SK-N-SH (cell line): Measurements from ENCODE around the gene RHEBL1. TPM values are rescaled to one million over a fixed set of nuclear protein-coding genes. Genes with fewer than 3 reads are reported as not detected.

ENCODE experiments used
- CTCF ChIA-PET: fragments of 300-600, 350-600 bp; formaldehyde crosslinking; extraction: SDS; loops from one replicate; lab custom pipeline; 2021; lab: Yijun Ruan, JAX
- POLR2A ChIA-PET: fragments of 350-600 bp; sonication (Branson Sonifier 250); formaldehyde crosslinking; extraction: SDS; loops from one replicate; lab custom pipeline; 2020; ENCODE audit warnings: antibody characterized with exemption, inconsistent platforms; lab: Yijun Ruan, JAX
- DNase-seq: peaks from one replicate; pipeline ENCODE4 v3.0.0; 2012
- H2AFZ ChIP-seq: fragments of 200-600 bp; sonication (generic); 2 replicates; pipeline ENCODE4 v1.8.1; 2016; ENCODE audit warnings: antibody characterized with exemption, mild to moderate bottlenecking, low read depth
- H3F3A ChIP-seq: fragments of 200-600 bp; sonication (generic); replicated peaks from 2 replicates; pipeline ENCODE3; 2016; ENCODE audit warnings: antibody characterized with exemption, mild to moderate bottlenecking; ENCODE audit not compliant: insufficient read depth
- H3K27ac ChIP-seq, 2 experiments: fragments of 200-500 bp in 1 of 2; fragments of 200-600 bp in 1 of 2; sonication (Bioruptor generic) in 1 of 2; sonication (generic), shearing (Covaris generic) in 1 of 2; 2 replicates each; pipeline versions ENCODE4 v1.5.1 to v1.6.1; 2014 to 2016; ENCODE audit warnings: low read depth in 2 of 2, inconsistent platforms in 1 of 2, low read length in 1 of 2, mild to moderate bottlenecking in 1 of 2, mixed read lengths in 1 of 2
- H3K27me3 ChIP-seq: fragments of 200-600 bp; sonication (generic), shearing (Covaris generic); 2 replicates; pipeline ENCODE4 v1.6.1; 2016; ENCODE audit warnings: mixed run types; ENCODE audit not compliant: insufficient read depth
- H3K36me3 ChIP-seq, 2 experiments: fragments of 200-500 bp in 1 of 2; fragments of 200-600 bp in 1 of 2; sonication (Bioruptor generic) in 1 of 2; sonication (generic) in 1 of 2; replicated peaks in 1 of 2; 2 replicates each; pipeline versions ENCODE3 to v1.5.1; 2014 to 2016; ENCODE audit warnings: low read length in 1 of 2, mild to moderate bottlenecking in 1 of 2; ENCODE audit not compliant: insufficient read depth in 2 of 2, control insufficient read depth in 1 of 2
- H3K4me1 ChIP-seq, 2 experiments: fragments of 200-500 bp in 1 of 2; fragments of 200-600 bp in 1 of 2; sonication (Bioruptor generic) in 1 of 2; sonication (generic), shearing (Covaris generic) in 1 of 2; 2 replicates each; pipeline versions ENCODE4 v1.5.1 to v1.6.1; 2014 to 2016; ENCODE audit warnings: low read depth in 1 of 2, low read length in 1 of 2, mixed run types in 1 of 2; ENCODE audit not compliant: insufficient read depth in 2 of 2, control insufficient read depth in 1 of 2
- H3K4me2 ChIP-seq: fragments of 200-600 bp; sonication (generic), shearing (Covaris generic); 2 replicates; pipeline ENCODE4 v1.6.1; 2017; ENCODE audit warnings: mixed run types
- H3K4me3 ChIP-seq, 2 experiments: fragments of 200-500 bp in 1 of 2; fragments of 200-600 bp in 1 of 2; sonication (Bioruptor generic) in 1 of 2; sonication (generic), shearing (Covaris generic) in 1 of 2; 2 replicates each; pipeline versions ENCODE4 v1.5.1 to v1.8.1; 2014 to 2016; ENCODE audit warnings: low read depth in 2 of 2, inconsistent platforms in 1 of 2, low read length in 1 of 2, mild to moderate bottlenecking in 1 of 2, mixed read lengths in 1 of 2, moderate library complexity in 1 of 2
- H3K79me2 ChIP-seq: fragments of 200-600 bp; sonication (generic); 2 replicates; pipeline ENCODE4 v1.8.1; 2017; ENCODE audit warnings: mild to moderate bottlenecking; ENCODE audit not compliant: insufficient read depth
- H3K9ac ChIP-seq: fragments of 200-600 bp; sonication (generic); 2 replicates; pipeline ENCODE4 v1.6.1; 2017; ENCODE audit warnings: mixed run types
- H3K9me2 ChIP-seq: fragments of 200-600 bp; sonication (generic); 2 replicates; pipeline ENCODE4 v1.6.1; 2017; ENCODE audit warnings: mixed run types
- H3K9me3 ChIP-seq: fragments of 200-600 bp; sonication (generic); 2 replicates; pipeline ENCODE4 v1.6.1; 2017; ENCODE audit warnings: mixed run types, mild to moderate bottlenecking, moderate library complexity
- H4K20me1 ChIP-seq: fragments of 200-600 bp; sonication (generic); 2 replicates; pipeline ENCODE4 v1.6.1; 2017; ENCODE audit warnings: mild to moderate bottlenecking, mixed run types; ENCODE audit not compliant: insufficient read depth
- EZH2phosphoT487 ChIP-seq: fragments of 200-600 bp; sonication (generic); IDR thresholded peaks from 2 replicates; pipeline ENCODE4 v1.6.1; 2017; ENCODE audit warnings: low read depth, mixed run types, mild to moderate bottlenecking, antibody characterized with exemption, moderate library complexity, borderline replicate concordance
- FOXJ3 ChIP-seq: sonication (generic); formaldehyde crosslinking; IDR thresholded peaks from 2 replicates; pipeline ENCODE4 v1.5.1; 2020; ENCODE audit warnings: mild to moderate bottlenecking, missing genetic modification reagents
- FOXM1 ChIP-seq: IDR thresholded peaks from 2 replicates; pipeline ENCODE4 v1.4.0; 2012; ENCODE audit warnings: low read depth, mild to moderate bottlenecking
- GABPA ChIP-seq: IDR thresholded peaks from 2 replicates; pipeline ENCODE4 v1.4.0; 2012; ENCODE audit warnings: low read depth, mild to moderate bottlenecking
- JUND ChIP-seq: IDR thresholded peaks from 2 replicates; pipeline ENCODE4 v1.4.0; 2012
- MEF2A ChIP-seq: IDR thresholded peaks from 2 replicates; pipeline ENCODE4 v1.4.0; 2012; ENCODE audit warnings: low read depth, borderline replicate concordance
- NFIC ChIP-seq: IDR thresholded peaks from 2 replicates; pipeline ENCODE4 v1.4.0; 2012; ENCODE audit warnings: borderline replicate concordance
- NRF1 ChIP-seq: IDR thresholded peaks from 2 replicates; pipeline ENCODE4 v1.6.1; 2012; ENCODE audit warnings: low read depth, mild to moderate bottlenecking, low read length
- PBX3 ChIP-seq: IDR thresholded peaks from 2 replicates; pipeline ENCODE4; 2012
- POLR2AphosphoS5 ChIP-seq: IDR thresholded peaks from 2 replicates; pipeline ENCODE4 v1.6.1; 2012; ENCODE audit warnings: low read depth, low read length
- RAD21 ChIP-seq: IDR thresholded peaks from 2 replicates; pipeline ENCODE4 v1.6.1; 2012; ENCODE audit warnings: mild to moderate bottlenecking, low read length
- REST ChIP-seq: IDR thresholded peaks from 2 replicates; pipeline ENCODE4 v1.6.1; 2012; ENCODE audit warnings: mild to moderate bottlenecking, low read depth, low read length, moderate library complexity
- RFX5 ChIP-seq: IDR thresholded peaks from 2 replicates; pipeline ENCODE4 v1.6.1; 2012; ENCODE audit warnings: mild to moderate bottlenecking, improper control_type of control experiment, low read length
- RXRA ChIP-seq: IDR thresholded peaks from 2 replicates; pipeline ENCODE4 v1.4.0; 2012; ENCODE audit warnings: low read depth, mild to moderate bottlenecking, borderline replicate concordance
- SIN3A ChIP-seq: IDR thresholded peaks from 2 replicates; pipeline ENCODE4 v1.6.1; 2012; ENCODE audit warnings: low read depth, mild to moderate bottlenecking, low read length, moderate library complexity, borderline replicate concordance
- TCF12 ChIP-seq: IDR thresholded peaks from 2 replicates; pipeline ENCODE4 v1.4.0; 2012
- TEAD4 ChIP-seq: IDR thresholded peaks from 2 replicates; pipeline ENCODE4 v1.4.0; 2012; ENCODE audit warnings: mild to moderate bottlenecking, borderline replicate concordance; ENCODE audit not compliant: insufficient read depth
- USF2 ChIP-seq: fragments of 150-350 bp; IDR thresholded peaks from 2 replicates; pipeline ENCODE4 v1.6.1; 2017; ENCODE audit warnings: antibody characterized with exemption, low read length, low read depth, borderline replicate concordance
- whole genome bisulfite sequencing: methylation state at CpG from one replicate; pipeline ENCODE4 v1.1.6; 2017; ENCODE audit warnings: low lambda C conversion rate; 5-methylcytosine and 5-hydroxymethylcytosine counted together
- polyA plus RNA-seq, 3 experiments: library from polyadenylated mRNA; depleted of rRNA; stranded (reverse); fragments of >200 nt; gene quantifications; 2 replicates each; pipeline ENCODE4 v1.2.3, GENCODE V29; 2012

RHEBL1 gene
- polyA plus RNA-seq, 1 of the 3 experiments (the other 2 are of a cell fraction): 2.2 TPM

DNA sequence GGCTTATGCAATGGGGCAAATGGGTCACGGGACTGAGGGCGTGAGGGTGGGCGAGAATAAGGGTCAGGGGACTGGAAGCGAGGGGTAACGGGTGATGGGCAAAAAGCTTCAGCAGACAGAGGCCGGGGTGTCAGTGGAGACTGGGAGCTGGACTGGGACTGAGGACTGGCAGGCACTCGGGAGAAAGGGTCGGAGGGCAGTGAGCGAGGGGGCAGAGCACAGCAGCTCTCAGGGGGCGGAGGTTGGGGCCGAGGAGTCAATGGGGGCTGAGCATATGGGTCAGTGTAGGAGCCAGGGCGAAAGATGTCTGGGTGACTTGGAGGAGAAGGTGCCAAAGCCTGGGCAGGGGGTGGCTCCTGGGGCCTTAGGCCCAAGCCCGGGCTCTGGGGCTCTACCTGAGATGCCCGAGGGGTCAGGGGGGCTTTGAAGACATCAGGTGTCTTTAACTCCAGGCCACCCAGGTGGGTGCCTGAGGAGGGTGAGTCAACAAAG is 29.4 kb downstream of the RHEBL1 start:
- Histone ChIP-seq H4K20me1 (no peaks in the 10 kb centered on the region), H3F3A (no peaks in the 10 kb centered on the region), H3K9me2 (no peaks in the 10 kb centered on the region), H2AFZ (no peak overlapping the region), H3K4me3 (no peak overlapping the region), H3K36me3 (peaks cover 48 to 87% of the 10 kb centered on the region in 2 experiments), H3K4me1 (no peaks in the 10 kb centered on the region), H3K4me2 (no peak overlapping the region)
- DNase-seq: no peak
- CTCF ChIA-PET: interaction anchor here (0.6 to 1.3 kb wide), 5 partner anchors 14 to 52 kb away, joined by 3 to 4 read pairs (median 3); no protein-coding TSS in a partner anchor
- 92% methylated on average over 14 of the region's 14 CpGs for WGBS
- TF ChIP-seq SIN3A (no peak), MEF2A (no peak), REST (no peak), GABPA (no peak), JUND (no peak), FOXM1 (no peak), NRF1 (no peak), TEAD4 (no peak), RXRA (no peak), RAD21 (no peak), POLR2AphosphoS5 (no peak)
- TF ChIP-seq, all 33 proteins: peak for 0
- H3K9me3 ChIP-seq: no peaks in the 10 kb centered on the region
- H3K27me3 ChIP-seq: no peaks in the 10 kb centered on the region
- no peak overlapping the region for H3K9ac ChIP-seq
- POLR2A ChIA-PET: interaction anchor here (1.0 kb wide), 1 partner anchor 11 kb away, joined by 3 read pairs; no protein-coding TSS in a partner anchor
- no peaks in the 10 kb centered on the region for H3K79me2 ChIP-seq
- H3K27ac ChIP-seq: no peak overlapping the region

- Histone ChIP-seq H3F3A (no peaks in the 10 kb centered on the region), H3K36me3 (peaks cover 48 to 88% of the 10 kb centered on the region in 2 experiments), H3K27me3 (no peaks in the 10 kb centered on the region), H3K9ac (no peak overlapping the region), H3K4me2 (no peak overlapping the region), H3K79me2 (no peaks in the 10 kb centered on the region), H2AFZ (no peak overlapping the region), H4K20me1 (no peaks in the 10 kb centered on the region), H3K9me2 (no peaks in the 10 kb centered on the region), H3K27ac (no peak overlapping the region), H3K4me1 (no peaks in the 10 kb centered on the region), H3K9me3 (no peaks in the 10 kb centered on the region), H3K4me3 (no peak overlapping the region)
- WGBS: 98% methylated on average over 23 of the region's 30 CpGs
- POLR2A ChIA-PET: interaction anchor here (1.3 kb wide), 1 partner anchor 10 kb away, joined by 3 read pairs; no protein-coding TSS in a partner anchor
- CTCF ChIA-PET: interaction anchor here (0.8 to 1.7 kb wide), 6 partner anchors 9 to 51 kb away, joined by 3 to 8 read pairs (median 4); no protein-coding TSS in a partner anchor
- DNase-seq: no peak
- no peak for TF ChIP-seq PBX3
- TF ChIP-seq NFIC: no peak
- TF ChIP-seq SIN3A: no peak
- TF ChIP-seq FOXM1: no peak
- TF ChIP-seq EZH2phosphoT487: no peak
- TF ChIP-seq RFX5: no peak
- TF ChIP-seq TCF12: no peak
- TF ChIP-seq FOXJ3: no peak
- no peak for TF ChIP-seq USF2
- TF ChIP-seq NRF1: no peak
Observed at GRCh38 chr12:49039421-49040363, 30.1 kb downstream of the RHEBL1 start.
